Tibial nerve (tissue), 4 donors: ENCODE measurements around the gene EPRS1. TPM values are rescaled to one million over a fixed set of nuclear protein-coding genes. Genes with fewer than 3 reads are reported as not detected.
A peak's percentile ranks its signal among the peaks of the same experiment; 100 is the strongest.
"Not testable (repeated sequence)": the region's sequence is repeated elsewhere in the genome, so short reads cannot be mapped to it uniquely, and the experiment has no call there.

ENCODE experiments used
- DNase-seq, 2 donors: peaks; one replicate each; pipeline ENCODE4 v3.0.0-alpha.2; 2019; ENCODE audit warnings: low spot score in 2 of 2
- H3K27ac ChIP-seq, 4 donors: fragments of 200-600 bp; sonication (generic) in 3 of 4; one replicate each; pipeline ENCODE4 v1.5.1; 2017 to 2019; ENCODE audit warnings: mild to moderate bottlenecking in 1 of 4
- H3K27me3 ChIP-seq, 2 donors: fragments of 200-600 bp; sonication (generic) in 1 of 2; one replicate each; pipeline versions ENCODE4 v1.5.1 to v1.6.0; 2017 to 2019
- H3K36me3 ChIP-seq, 3 donors: fragments of 200-600 bp; sonication (generic); one replicate each; pipeline ENCODE4 v1.5.1; 2018 to 2019
- H3K4me1 ChIP-seq, 4 donors: fragments of 200-600 bp; sonication (generic) in 3 of 4; one replicate each; pipeline ENCODE4 v1.5.1; 2017 to 2019
- H3K4me3 ChIP-seq, 4 donors: fragments of 200-600 bp; sonication (generic) in 3 of 4; one replicate each; pipeline ENCODE4 v1.5.1; 2017 to 2019; ENCODE audit warnings: mild to moderate bottlenecking in 1 of 4, moderate library complexity in 1 of 4
- H3K9me3 ChIP-seq, 4 donors: fragments of 200-600 bp; sonication (generic) in 3 of 4; one replicate each; pipeline ENCODE4 v1.5.1; 2017 to 2019
- EP300 ChIP-seq, 2 donors: sonication (generic); formaldehyde crosslinking; IDR thresholded peaks; one replicate each; pipeline ENCODE4 v1.6.1; 2017; ENCODE audit warnings: antibody characterized with exemption in 2 of 2, mild to moderate bottlenecking in 1 of 2
- POLR2A ChIP-seq, 2 donors: fragments of 450-650 bp; IDR thresholded peaks; one replicate each; pipeline ENCODE4 v1.6.1; 2017; ENCODE audit warnings: antibody characterized with exemption in 2 of 2, mild to moderate bottlenecking in 2 of 2, moderate library complexity in 2 of 2
- WGBS, 2 donors: methylation state at CpG; one replicate each; pipeline ENCODE4 v1.1.5; 2018; 5-methylcytosine and 5-hydroxymethylcytosine counted together
- total RNA-seq, 4 donors: library from RNA; depleted of rRNA; stranded (reverse); fragments of >200 nt; gene quantifications; one replicate each; pipeline ENCODE4 v1.1.0, GENCODE V29; 2016
- TF ChIP-seq, protein P1 (sequence below), 5 experiments: fragments of 200-600 bp in 3 of 5; fragments of 450-650 bp in 2 of 5; sonication (generic) in 3 of 5; IDR thresholded peaks; one replicate each; pipeline ENCODE4 v1.5.1; 2016 to 2019; ENCODE audit warnings: antibody characterized with exemption in 5 of 5, mild to moderate bottlenecking in 3 of 5, moderate library complexity in 2 of 5

The EPRS1 gene
- total RNA-seq, 4 donors from 2014 or later = 38.1 to 53.8 (median 43.4) TPM

DNA sequence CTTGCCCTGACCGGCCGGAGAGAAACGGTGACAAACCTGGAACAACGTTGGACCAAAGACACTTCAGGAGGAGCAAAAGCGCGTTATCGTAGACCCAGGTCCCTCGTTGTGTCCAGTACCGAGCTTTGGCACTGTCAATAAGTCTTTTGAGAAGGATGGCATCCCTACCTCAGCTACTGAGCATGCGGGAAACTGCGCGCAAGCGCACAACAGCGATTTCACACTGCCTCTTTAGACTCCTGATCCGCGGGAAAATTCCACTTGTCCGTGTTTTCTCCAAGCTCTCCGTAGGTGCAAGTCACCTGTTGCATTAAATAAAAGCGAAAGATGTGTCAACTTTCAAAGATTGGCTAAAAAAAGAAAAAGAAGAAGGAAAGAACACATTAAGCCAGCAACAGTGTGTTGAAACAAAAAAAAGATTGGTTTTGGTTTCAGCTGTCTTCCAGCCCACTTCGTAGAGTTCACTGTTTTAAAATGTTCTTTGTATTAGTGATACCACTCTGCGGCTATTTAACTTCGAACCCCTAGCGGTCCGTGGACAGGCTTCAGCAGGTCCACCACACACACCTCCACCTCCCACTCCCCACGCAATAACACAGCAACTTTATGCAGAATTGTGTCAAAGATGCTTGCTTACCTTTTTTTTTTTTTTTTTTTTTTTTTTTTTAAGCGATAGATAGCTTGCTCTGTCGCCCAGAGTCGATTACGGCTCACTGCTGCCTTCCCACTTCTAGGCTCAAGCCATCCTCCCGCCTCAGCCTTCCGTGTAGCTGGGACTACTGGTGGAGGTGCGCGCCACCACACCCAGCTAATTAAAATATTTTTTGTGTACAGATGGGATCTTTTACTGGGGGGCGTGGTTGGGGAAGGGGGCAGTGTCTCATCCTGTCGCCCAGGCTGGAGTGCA is 43.6 kb upstream of the EPRS1 start, which contains the start of gene BPNT1:
BPNT1 (minus strand) TSS at position 139 of the 907 bp plus-strand sequence. CDS start 9,942 bp downstream, outside the sequence.
- Histone ChIP-seq H3K27me3 (no peaks in the 10 kb centered on the region), H3K27ac (peak within 1 kb of the TSS in 3 of 4 donors; percentile 61 to 79 (median 66))

DNA sequence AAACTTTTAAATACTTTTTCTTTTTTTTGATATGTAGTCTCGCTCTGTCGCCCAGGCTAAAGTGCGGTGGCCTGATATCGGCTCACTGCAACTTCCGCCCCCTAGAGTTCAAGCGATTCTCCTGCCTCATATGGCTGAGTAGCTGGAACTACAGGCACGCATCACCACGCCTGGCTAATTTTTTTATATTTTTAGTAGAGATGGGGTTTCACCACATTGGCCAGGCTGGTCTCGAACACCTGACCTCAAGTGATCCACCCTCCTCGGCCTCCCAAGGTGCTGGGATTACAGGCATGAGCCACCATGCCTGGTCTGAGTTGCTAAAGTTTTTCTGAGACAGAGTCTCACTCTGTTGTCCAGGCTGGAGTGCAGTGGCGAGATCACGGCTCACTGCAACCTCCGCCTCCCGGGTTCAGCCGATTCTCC is 40.0 kb upstream of the EPRS1 start:
- TF ChIP-seq, protein P1, sequence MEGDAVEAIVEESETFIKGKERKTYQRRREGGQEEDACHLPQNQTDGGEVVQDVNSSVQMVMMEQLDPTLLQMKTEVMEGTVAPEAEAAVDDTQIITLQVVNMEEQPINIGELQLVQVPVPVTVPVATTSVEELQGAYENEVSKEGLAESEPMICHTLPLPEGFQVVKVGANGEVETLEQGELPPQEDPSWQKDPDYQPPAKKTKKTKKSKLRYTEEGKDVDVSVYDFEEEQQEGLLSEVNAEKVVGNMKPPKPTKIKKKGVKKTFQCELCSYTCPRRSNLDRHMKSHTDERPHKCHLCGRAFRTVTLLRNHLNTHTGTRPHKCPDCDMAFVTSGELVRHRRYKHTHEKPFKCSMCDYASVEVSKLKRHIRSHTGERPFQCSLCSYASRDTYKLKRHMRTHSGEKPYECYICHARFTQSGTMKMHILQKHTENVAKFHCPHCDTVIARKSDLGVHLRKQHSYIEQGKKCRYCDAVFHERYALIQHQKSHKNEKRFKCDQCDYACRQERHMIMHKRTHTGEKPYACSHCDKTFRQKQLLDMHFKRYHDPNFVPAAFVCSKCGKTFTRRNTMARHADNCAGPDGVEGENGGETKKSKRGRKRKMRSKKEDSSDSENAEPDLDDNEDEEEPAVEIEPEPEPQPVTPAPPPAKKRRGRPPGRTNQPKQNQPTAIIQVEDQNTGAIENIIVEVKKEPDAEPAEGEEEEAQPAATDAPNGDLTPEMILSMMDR (IDR thresholded peaks at IDR 0.05) = peak in 1 of 5 experiments; percentile 15

More for the DNA sequence above, 43.6 kb upstream of the EPRS1 start, which contains the start of gene BPNT1:
- no peaks in the 10 kb centered on the region for H3K36me3 ChIP-seq
- H3K4me3 ChIP-seq = peak within 1 kb of the TSS; percentile 49 to 67 (median 61)
- peaks cover 0 to 22% (median 3%) of the 10 kb centered on the region in 4 donors for H3K4me1 ChIP-seq
- TF ChIP-seq, protein P1 (IDR thresholded peaks at IDR 0.05) = peak in 2 of 5 experiments; percentile 22 to 33
- TF ChIP-seq POLR2A (IDR thresholded peaks at IDR 0.05) (peak; percentile 57 to 77), EP300 (IDR thresholded peaks at IDR 0.05) (peak; percentile 82)
- H3K9me3 ChIP-seq = no peaks in the 10 kb centered on the region
- peak; percentile 87 to 98 for DNase-seq
- 8 to 9% methylated on average over 35 of the region's 35 CpGs for WGBS, 2 donors

DNA sequence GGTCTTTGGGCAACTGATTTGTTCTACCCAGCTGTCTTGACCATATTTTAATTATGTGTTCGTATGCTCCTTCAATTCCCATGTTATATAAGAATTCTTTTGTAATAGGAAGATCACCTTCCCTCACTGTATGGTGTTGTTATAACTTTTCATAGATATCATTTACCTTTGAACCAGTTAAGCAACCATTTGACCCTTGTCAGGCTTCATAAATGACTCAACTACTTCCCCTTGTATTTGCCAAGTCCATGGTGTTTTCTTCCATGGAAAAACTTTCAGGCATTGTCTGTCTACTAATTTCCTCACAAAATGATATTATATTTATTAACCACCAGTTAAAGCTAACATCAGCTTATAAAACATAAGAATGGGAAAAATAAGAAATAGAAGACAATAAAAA is 38.2 kb upstream of the EPRS1 start:
- no peaks in the 10 kb centered on the region for H3K9me3 ChIP-seq
- no peak overlapping the region for H3K4me3 ChIP-seq
- DNase-seq = no peak
- WGBS, 2 donors = 91 to 93% methylated on average over 1 of the region's 1 CpG
- H3K27ac ChIP-seq = no peak overlapping the region
- H3K4me1 ChIP-seq = peaks cover 0 to 7% (median 0%) of the 10 kb centered on the region in 4 donors
- TF ChIP-seq EP300 (IDR thresholded peaks at IDR 0.05) = no peak
- TF ChIP-seq POLR2A (IDR thresholded peaks at IDR 0.05) = no peak
- TF ChIP-seq, protein P1 (IDR thresholded peaks at IDR 0.05) = no peak
- H3K36me3 ChIP-seq = peaks cover 0 to 12% (median 0%) of the 10 kb centered on the region in 3 donors
- H3K27me3 ChIP-seq = no peaks in the 10 kb centered on the region

More for the DNA sequence above, 40.0 kb upstream of the EPRS1 start:
- Histone ChIP-seq H3K4me1 (peaks cover 0 to 13% (median 0%) of the 10 kb centered on the region in 4 donors), H3K36me3 (peaks cover 0 to 11% (median 0%) of the 10 kb centered on the region in 3 donors)
- not testable (repeated sequence) for H3K4me3 ChIP-seq, H3K27ac ChIP-seq, DNase-seq, H3K9me3 ChIP-seq, H3K27me3 ChIP-seq
- 91 to 92% methylated on average over 15 of the region's 15 CpGs for WGBS, 2 donors

- WGBS, 2 donors = 96 to 99% methylated on average over 3 of the region's 3 CpGs
- no peaks in the 10 kb centered on the region for H3K9me3 ChIP-seq
Measured at GRCh38 chr1:220077887-220078286, 31.6 kb upstream of the EPRS1 start.

More at GRCh38 chr1:220077887-220078286, 31.6 kb upstream of the EPRS1 start:
- Histone ChIP-seq H3K27me3 (no peaks in the 10 kb centered on the region), H3K27ac (no peak overlapping the region), H3K36me3 (peaks cover 0 to 27% (median 0%) of the 10 kb centered on the region in 3 donors), H3K4me1 (no peaks in the 10 kb centered on the region), H3K4me3 (no peak overlapping the region)
- TF ChIP-seq EP300 (IDR thresholded peaks at IDR 0.05) = no peak
- TF ChIP-seq POLR2A (IDR thresholded peaks at IDR 0.05) = no peak
- TF ChIP-seq, protein P1 (IDR thresholded peaks at IDR 0.05) = no peak
- DNase-seq = no peak
